SJSA1 (cell line): ENCODE data around the gene CD58. TPM values are rescaled to one million over a fixed set of nuclear protein-coding genes. Genes with fewer than 3 reads are reported as not detected.

Experiments
- DNase-seq, 2 experiments: peaks; one replicate each; pipeline ENCODE4 v3.0.0-alpha.2; 2015 to 2020; ENCODE audit warnings: low spot score in 2 of 2, low read depth in 1 of 2
- H3K27ac ChIP-seq: fragments of 250-450 bp; sonication (Bioruptor Pico); 2 replicates; pipeline ENCODE4 v1.5.1; 2020; ENCODE audit warnings: mild to moderate bottlenecking, moderate library complexity
- H3K27me3 ChIP-seq: fragments of 250-450 bp; sonication (Bioruptor Pico); replicated peaks from 2 replicates; pipeline ENCODE4 v1.5.1; 2020; ENCODE audit warnings: mild to moderate bottlenecking, moderate library complexity
- H3K36me3 ChIP-seq: fragments of 250-450 bp; sonication (Bioruptor Pico); 2 replicates; pipeline ENCODE4 v1.5.1; 2020; ENCODE audit warnings: mild to moderate bottlenecking
- H3K4me1 ChIP-seq: fragments of 250-450 bp; sonication (Bioruptor Pico); replicated peaks from 2 replicates; pipeline ENCODE4 v1.6.1; 2021; ENCODE audit warnings: mild to moderate bottlenecking
- H3K4me3 ChIP-seq: fragments of 250-450 bp; sonication (Bioruptor Pico); 2 replicates; pipeline ENCODE4 v1.5.1; 2020; ENCODE audit warnings: mild to moderate bottlenecking
- H3K9me3 ChIP-seq: fragments of 250-450 bp; sonication (Bioruptor Pico); replicated peaks from 2 replicates; pipeline ENCODE4 v1.5.1; 2020; ENCODE audit warnings: mild to moderate bottlenecking
- total RNA-seq: library from RNA; depleted of rRNA; stranded (reverse); fragments of >200 nt; shearing (Covaris generic); gene quantifications from 2 replicates; pipeline ENCODE4 v1.2.3, GENCODE V29; 2014; rRNA removed

Gene CD58
- total RNA-seq, 1 experiment from 2014 or later, result 23.2 TPM

DNA sequence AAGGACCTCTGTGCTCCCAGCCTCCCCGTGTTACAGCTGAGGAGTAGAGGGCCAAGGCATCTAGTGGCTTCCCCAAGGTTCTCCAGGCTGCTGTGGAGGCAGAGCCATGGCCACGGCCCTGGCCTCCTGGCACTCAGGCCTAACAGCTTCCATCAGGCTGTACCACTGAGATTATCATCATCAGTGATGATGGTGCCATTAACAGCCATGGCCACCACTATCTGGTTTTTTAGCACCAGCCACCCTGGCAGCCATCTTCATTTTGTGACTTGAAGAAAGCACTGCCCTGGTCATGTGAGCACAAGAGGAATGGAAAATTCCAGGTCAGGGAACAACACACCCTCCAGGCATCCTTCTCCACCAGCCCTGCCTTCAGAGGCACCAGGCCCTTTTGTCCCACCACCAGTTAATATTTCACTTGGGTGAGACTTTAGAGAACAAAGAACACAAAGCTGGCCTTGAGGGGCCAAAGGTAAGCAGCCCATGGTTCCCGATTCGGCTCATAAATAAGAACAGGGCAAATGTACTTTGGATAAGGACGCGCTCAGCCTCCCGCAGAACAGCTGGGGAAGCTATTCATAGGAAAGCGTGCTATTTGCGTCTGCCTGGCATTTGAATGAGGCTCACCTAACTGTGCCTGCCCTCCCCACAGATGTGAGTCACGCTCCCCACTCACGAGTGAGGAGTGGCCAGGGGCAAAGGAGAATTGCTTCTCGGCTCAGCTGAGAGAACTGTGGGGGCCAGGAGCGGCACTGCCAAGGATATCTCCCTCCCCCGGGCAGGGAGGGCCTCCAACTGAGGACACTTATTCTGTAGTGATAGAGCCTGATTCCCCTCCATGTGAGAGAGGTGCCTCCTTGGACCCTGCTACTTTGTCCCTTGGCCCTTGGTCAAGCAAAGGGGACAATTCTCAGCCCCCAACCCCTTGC is 95.6 kb downstream of the CD58 start:
- Histone ChIP-seq H3K9me3 (no peaks in the 10 kb centered on the region), H3K27ac (no peak overlapping the region), H3K4me1 (no peaks in the 10 kb centered on the region), H3K27me3 (0 out of 2 replicates have a peak, but pooled peaks cover 3% of the 10 kb centered on the region), H3K4me3 (no peak overlapping the region), H3K36me3 (no peaks in the 10 kb centered on the region)
- no peak for DNase-seq

DNA sequence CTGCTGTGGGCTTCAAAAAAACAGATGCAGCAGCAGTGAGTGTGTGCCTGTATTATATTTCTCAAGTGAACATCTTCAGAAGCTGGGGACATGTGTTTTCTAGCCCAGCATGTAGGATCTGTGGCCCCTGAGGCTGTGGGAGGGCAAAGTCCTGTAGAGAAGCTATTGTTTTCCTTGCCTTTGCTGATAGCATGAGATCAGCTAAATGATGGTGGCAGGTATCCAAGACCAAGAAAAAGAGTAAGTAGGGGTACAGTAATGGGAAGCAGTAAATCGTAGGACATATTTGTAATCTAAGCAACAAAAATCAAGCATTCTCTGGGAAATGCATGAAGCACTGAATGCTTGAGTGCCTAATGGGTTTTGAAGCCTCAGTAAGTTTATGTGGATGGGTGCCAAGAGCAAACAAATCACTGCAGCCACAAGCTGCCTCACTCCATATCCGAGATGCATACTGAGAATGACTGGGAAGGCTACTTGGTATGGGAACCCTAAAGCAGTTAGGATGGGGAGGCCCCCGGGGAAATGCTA is 98.3 kb downstream of the CD58 start:
- no peak overlapping the region for H3K27ac ChIP-seq
- no peak for DNase-seq

DNA sequence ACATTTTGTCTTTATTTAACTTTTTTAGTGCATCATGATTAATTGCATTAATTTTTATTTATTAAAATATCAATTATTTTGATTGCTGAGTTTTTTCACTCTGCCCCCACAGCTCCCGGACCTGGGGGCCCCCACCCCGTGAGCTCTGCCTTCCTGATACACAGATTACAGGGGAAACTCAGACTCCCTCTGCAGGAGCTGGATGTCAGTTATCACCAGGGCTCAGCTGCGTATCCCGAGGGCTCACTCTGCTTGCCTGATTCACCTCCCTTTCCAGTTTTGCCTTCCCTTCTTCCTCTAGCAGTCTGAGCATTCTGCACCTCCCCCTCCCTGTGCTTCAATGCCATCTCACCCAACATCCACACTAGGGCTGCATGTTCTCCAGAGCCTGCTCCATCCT is 99.6 kb downstream of the CD58 start:
- DNase-seq, result no peak

More for the DNA sequence above, 98.3 kb downstream of the CD58 start:
- 0 out of 2 replicates have a peak, but pooled peaks cover 3% of the 10 kb centered on the region for H3K27me3 ChIP-seq
- no peaks in the 10 kb centered on the region for H3K9me3 ChIP-seq
- no peaks in the 10 kb centered on the region for H3K36me3 ChIP-seq
- H3K4me3 ChIP-seq, result no peak overlapping the region
- no peaks in the 10 kb centered on the region for H3K4me1 ChIP-seq

DNA sequence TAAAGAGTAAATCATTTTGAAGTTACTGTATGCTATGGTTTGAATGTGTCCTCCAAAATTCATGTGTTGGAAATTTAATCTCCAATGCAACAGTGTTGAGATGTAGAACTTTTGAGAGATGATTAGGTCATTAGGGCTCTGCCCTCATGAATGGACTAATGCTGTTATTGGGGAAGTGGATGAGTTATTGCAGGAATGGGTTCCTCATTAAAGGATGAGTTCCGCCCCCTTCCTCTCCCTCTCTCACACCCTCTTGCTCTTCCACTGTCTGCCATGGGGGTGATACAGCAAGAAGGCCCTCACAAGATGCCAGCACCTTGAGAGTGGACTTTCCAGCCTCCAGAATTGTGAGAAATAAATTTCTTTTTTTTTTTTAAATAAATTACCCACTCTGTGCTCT is 100.2 kb downstream of the CD58 start:
- no peaks in the 10 kb centered on the region for H3K4me1 ChIP-seq
- H3K27ac ChIP-seq, result no peak overlapping the region
- H3K9me3 ChIP-seq, result no peaks in the 10 kb centered on the region
- H3K4me3 ChIP-seq, result no peak overlapping the region
- 0 out of 2 replicates have a peak, but pooled peaks cover 3% of the 10 kb centered on the region for H3K27me3 ChIP-seq
- no peak for DNase-seq
- no peaks in the 10 kb centered on the region for H3K36me3 ChIP-seq

More for the DNA sequence above, 99.6 kb downstream of the CD58 start:
- Histone ChIP-seq H3K9me3 (no peaks in the 10 kb centered on the region), H3K27me3 (0 out of 2 replicates have a peak, but pooled peaks cover 3% of the 10 kb centered on the region), H3K36me3 (no peaks in the 10 kb centered on the region), H3K4me3 (no peak overlapping the region), H3K27ac (no peak overlapping the region), H3K4me1 (no peaks in the 10 kb centered on the region)

DNA sequence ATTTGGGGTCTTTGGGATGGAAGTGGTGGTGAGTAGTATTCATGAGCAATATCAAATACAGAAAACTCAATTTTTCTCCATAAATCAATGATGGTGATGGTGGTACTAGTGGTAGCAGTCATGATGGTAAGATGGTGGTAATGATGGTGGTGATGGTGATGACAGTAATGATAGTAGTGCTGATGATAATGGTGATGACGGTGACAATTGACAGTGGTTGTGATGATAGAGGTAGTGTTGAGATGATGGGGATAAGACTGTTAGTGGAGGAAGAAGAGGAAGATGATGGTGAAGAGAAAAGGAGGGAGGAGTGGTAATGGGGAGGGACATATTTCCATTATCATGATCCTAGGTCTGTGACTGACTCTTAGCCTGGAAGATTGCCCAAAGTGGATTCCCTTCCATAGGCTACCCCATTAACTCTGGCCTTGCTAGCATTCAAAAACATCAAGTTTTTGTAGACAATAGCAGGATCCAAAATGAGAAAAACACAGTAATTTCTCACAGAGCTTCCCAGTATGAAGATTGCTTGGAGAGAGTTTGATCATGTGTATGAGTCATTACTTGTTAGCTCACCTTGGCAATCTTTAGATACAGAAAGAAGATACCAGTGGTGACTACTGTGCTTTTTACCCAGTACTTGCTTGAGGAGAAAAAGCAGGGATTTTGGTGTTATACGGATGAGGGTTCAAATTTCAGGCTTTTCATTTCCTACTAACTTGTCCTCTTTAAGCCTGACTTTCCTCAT is 103.8 kb downstream of the CD58 start:
- H3K27ac ChIP-seq, result no peak overlapping the region
- no peaks in the 10 kb centered on the region for H3K9me3 ChIP-seq
- H3K4me3 ChIP-seq, result no peak overlapping the region
- no peak for DNase-seq
- no peaks in the 10 kb centered on the region for H3K4me1 ChIP-seq
- no peaks in the 10 kb centered on the region for H3K36me3 ChIP-seq
- 0 out of 2 replicates have a peak, but pooled peaks cover 3% of the 10 kb centered on the region for H3K27me3 ChIP-seq

DNA sequence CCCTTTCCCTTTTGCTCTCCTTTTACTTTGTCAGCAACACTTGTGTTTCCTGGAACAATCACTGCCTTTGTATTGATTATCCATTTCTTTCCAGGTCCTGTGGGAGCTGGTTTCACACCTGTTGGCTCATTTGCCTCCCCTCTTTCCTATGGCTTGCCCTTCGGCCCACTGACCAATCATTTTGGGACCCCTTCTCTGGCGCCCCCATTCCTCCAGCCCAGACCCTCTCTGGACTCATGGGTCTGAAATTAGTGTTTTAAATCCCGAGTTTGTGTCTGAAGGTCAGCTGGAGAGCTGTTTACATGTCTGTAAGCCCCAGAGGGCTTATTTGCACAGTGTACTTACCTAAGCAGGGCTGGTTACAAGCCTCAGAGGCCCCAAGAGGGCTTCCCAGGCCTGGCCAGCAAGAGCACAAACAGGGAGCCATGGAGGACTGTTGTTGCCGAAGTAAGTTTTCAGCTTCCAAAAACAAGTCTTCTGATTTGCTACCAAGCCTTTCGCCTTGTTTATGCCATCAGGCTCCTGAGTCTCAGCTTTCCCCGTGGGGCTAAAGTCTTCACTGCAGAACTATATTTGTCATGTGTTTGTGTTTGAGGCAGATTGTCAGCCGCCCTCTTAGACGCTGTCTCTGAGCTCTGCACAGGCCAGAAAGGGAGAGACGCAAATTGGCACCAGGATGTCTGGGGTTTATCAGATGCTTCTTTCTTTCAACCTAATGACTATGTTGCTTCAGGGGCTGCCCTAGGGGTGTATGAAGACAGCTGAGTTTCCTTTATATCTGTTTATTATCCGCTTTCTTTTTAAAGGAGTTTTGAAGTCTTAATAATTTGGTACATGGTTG is 104.8 kb downstream of the CD58 start:
- Histone ChIP-seq H3K27me3 (0 out of 2 replicates have a peak, but pooled peaks cover 3% of the 10 kb centered on the region), H3K9me3 (no peaks in the 10 kb centered on the region), H3K4me3 (no peak overlapping the region), H3K4me1 (no peaks in the 10 kb centered on the region), H3K36me3 (no peaks in the 10 kb centered on the region), H3K27ac (no peak overlapping the region)
- DNase-seq, result no peak

DNA sequence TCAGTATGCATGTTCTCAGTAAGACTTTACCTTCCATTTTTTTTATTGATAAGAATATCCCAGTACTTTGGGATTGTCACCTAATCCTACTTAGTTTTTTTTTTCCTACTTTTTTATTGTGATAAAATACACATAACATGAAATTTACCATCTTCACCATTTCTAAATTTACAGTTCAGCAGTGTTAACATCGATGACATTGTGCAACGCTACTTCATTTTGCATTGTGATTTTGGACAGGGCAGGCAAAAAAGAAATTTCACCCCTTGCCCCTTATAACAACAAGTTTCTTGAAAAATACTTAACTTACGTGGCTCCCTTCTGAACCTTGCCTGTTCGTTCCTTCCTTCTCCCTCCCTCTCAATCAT is 105.4 kb downstream of the CD58 start:
- no peaks in the 10 kb centered on the region for H3K4me1 ChIP-seq
- no peaks in the 10 kb centered on the region for H3K36me3 ChIP-seq
- 0 out of 2 replicates have a peak, but pooled peaks cover 3% of the 10 kb centered on the region for H3K27me3 ChIP-seq
- no peak overlapping the region for H3K27ac ChIP-seq
- H3K4me3 ChIP-seq, result no peak overlapping the region
- no peak for DNase-seq
- no peaks in the 10 kb centered on the region for H3K9me3 ChIP-seq

Other genes starting within 250 kb of the CD58 start
- 36.7 and 55.4 TPM in 2 replicates for gene ATP1A1, start 197.8 kb downstream of the CD58 start, total RNA-seq
- gene IGSF3, start 96.7 kb upstream of the CD58 start, total RNA-seq, result 3.5 and 5.8 TPM in 2 replicates
- not detected in 2 replicates for gene CD2, start 183.4 kb upstream of the CD58 start, total RNA-seq